GM23338 (cell line): ENCODE results near the gene DECR2. TPM values are rescaled to one million over a fixed set of nuclear protein-coding genes. Genes with fewer than 3 reads are reported as not detected.

Experiments
- ATAC-seq: fragments of 200-7000 bp; cut with Tn5 transposase; 3 replicates; pipeline ENCODE4 v1.9.1; 2020
- DNase-seq: peaks from one replicate; pipeline ENCODE4 v3.0.0-alpha.2; 2015; ENCODE audit warnings: low spot score
- H2AFZ ChIP-seq: fragments of 200-600 bp; sonication (generic); 2 replicates; pipeline ENCODE4 v1.8.0; 2016; ENCODE audit warnings: antibody characterized with exemption, mild to moderate bottlenecking, moderate library complexity
- H3F3A ChIP-seq: fragments of 200-600 bp; sonication (generic); replicated peaks from 2 replicates; pipeline ENCODE4 v1.8.0; 2017; ENCODE audit warnings: antibody characterized with exemption, mixed run types, low read depth
- H3K27ac ChIP-seq: fragments of 200-600 bp; sonication (generic); 2 replicates; pipeline ENCODE4 v1.6.1; 2016; ENCODE audit warnings: low read depth
- H3K27me3 ChIP-seq: fragments of 200-600 bp; sonication (generic); 2 replicates; pipeline ENCODE4 v1.8.0; 2016; ENCODE audit warnings: mild to moderate bottlenecking, mixed run types, moderate library complexity; ENCODE audit not compliant: insufficient read depth
- H3K36me3 ChIP-seq: fragments of 200-600 bp; sonication (generic); 2 replicates; pipeline ENCODE4 v1.8.0; 2016; ENCODE audit warnings: mild to moderate bottlenecking; ENCODE audit not compliant: insufficient read depth
- H3K4me1 ChIP-seq: fragments of 200-600 bp; sonication (generic); 2 replicates; pipeline ENCODE4 v1.8.0; 2016; ENCODE audit warnings: mild to moderate bottlenecking, moderate library complexity; ENCODE audit not compliant: insufficient read depth
- H3K4me2 ChIP-seq: fragments of 200-600 bp; sonication (generic); 2 replicates; pipeline ENCODE4 v1.7.1; 2017; ENCODE audit warnings: mixed run types
- H3K4me3 ChIP-seq: fragments of 200-600 bp; sonication (generic); 2 replicates; pipeline ENCODE4 v1.6.1; 2016; ENCODE audit warnings: mixed run types
- H3K79me2 ChIP-seq: fragments of 200-600 bp; sonication (generic); replicated peaks from 2 replicates; pipeline ENCODE4 v1.8.0; 2017; ENCODE audit warnings: mild to moderate bottlenecking; ENCODE audit not compliant: insufficient read depth
- H3K9me2 ChIP-seq: fragments of 200-600 bp; sonication (generic); 2 replicates; pipeline ENCODE4 v1.8.0; 2017; ENCODE audit not compliant: insufficient read depth
- H4K20me1 ChIP-seq: fragments of 200-600 bp; sonication (generic); replicated peaks from 2 replicates; pipeline ENCODE4 v1.8.0; 2017; ENCODE audit warnings: mild to moderate bottlenecking; ENCODE audit not compliant: insufficient read depth
- H3K27ac Mint-ChIP-seq: 2 replicates; pipeline ENCODE4 v1.8.0; 2020; ENCODE audit warnings: inconsistent platforms, mild to moderate bottlenecking, moderate library complexity, mixed read lengths
- H3K27me3 Mint-ChIP-seq: 3 replicates; pipeline ENCODE4 v1.8.0; 2022; ENCODE audit warnings: low read depth, mild to moderate bottlenecking, moderate library complexity, mixed read lengths, inconsistent platforms; ENCODE audit not compliant: insufficient read depth, poor library complexity
- H3K36me3 Mint-ChIP-seq: 3 replicates; pipeline ENCODE4 v1.8.0; 2021; ENCODE audit warnings: low read depth, mild to moderate bottlenecking, inconsistent platforms, moderate library complexity, mixed read lengths
- H3K4me1 Mint-ChIP-seq: 3 replicates; pipeline ENCODE4 v1.8.0; 2020; ENCODE audit warnings: mild to moderate bottlenecking, inconsistent platforms, mixed read lengths
- H3K4me3 Mint-ChIP-seq: 3 replicates; pipeline ENCODE4 v1.8.0; 2021; ENCODE audit warnings: moderate library complexity, mild to moderate bottlenecking, inconsistent platforms, mixed read lengths
- H3K9me3 Mint-ChIP-seq: 3 replicates; pipeline ENCODE4 v1.8.0; 2020; ENCODE audit warnings: moderate library complexity, mild to moderate bottlenecking, inconsistent platforms, mixed read lengths
- CREB1 ChIP-seq: fragments of 250-450 bp; sonication (Bioruptor Pico); IDR thresholded peaks from 2 replicates; pipeline ENCODE4 v1.5.0; 2020; ENCODE audit warnings: low read depth, mild to moderate bottlenecking, moderate library complexity
- EZH2 ChIP-seq: fragments of 200-600 bp; sonication (generic); IDR thresholded peaks from one replicate; pipeline ENCODE4 v1.8.0; 2017; ENCODE audit warnings: antibody characterized with exemption, mild to moderate bottlenecking, low read depth; ENCODE audit not compliant: unreplicated experiment
- EZH2phosphoT487 ChIP-seq: fragments of 200-600 bp; sonication (generic); IDR thresholded peaks from one replicate; pipeline ENCODE4 v1.8.1; 2018; ENCODE audit warnings: antibody characterized with exemption; ENCODE audit not compliant: unreplicated experiment
- JUNB ChIP-seq: IDR thresholded peaks from one replicate; pipeline ENCODE4 v1.6.1; 2016; ENCODE audit warnings: antibody characterized with exemption; ENCODE audit not compliant: unreplicated experiment
- NANOG ChIP-seq: IDR thresholded peaks from 2 replicates; pipeline ENCODE4 v1.6.1; 2016; ENCODE audit warnings: antibody characterized with exemption, borderline replicate concordance
- POLR2AphosphoS5 ChIP-seq: IDR thresholded peaks from 2 replicates; pipeline ENCODE4 v1.6.1; 2016; ENCODE audit warnings: antibody characterized with exemption, low read depth
- STAT1 ChIP-seq: IDR thresholded peaks from one replicate; pipeline ENCODE4 v1.6.1; 2016; ENCODE audit warnings: antibody characterized with exemption; ENCODE audit not compliant: unreplicated experiment
- ZNF331 ChIP-seq: fragments of 250-450 bp; sonication (Bioruptor Pico); IDR thresholded peaks from 2 replicates; pipeline ENCODE4 v1.5.0; 2020; ENCODE audit warnings: low read depth, mild to moderate bottlenecking, moderate library complexity
- polyA plus RNA-seq: library from polyadenylated mRNA; unstranded; fragments of >200 nt; fragmentation: Nextera tagmentation; extraction: Ambion mirVana; gene quantifications from 2 replicates; pipeline ENCODE4 v1.2.1, GENCODE V29; 2016
- total RNA-seq: library from RNA; depleted of rRNA; stranded (reverse); fragments of >200 nt; shearing (Covaris generic); gene quantifications from 2 replicates; pipeline ENCODE4 v1.2.3, GENCODE V29; 2014
- TF ChIP-seq, protein P1 (sequence below): IDR thresholded peaks from 2 replicates; pipeline ENCODE4 v1.6.1; 2016; ENCODE audit warnings: antibody characterized with exemption
- TF ChIP-seq, protein P2 (sequence below): fragments of 250-450 bp; sonication (Bioruptor Pico); IDR thresholded peaks from 2 replicates; pipeline ENCODE4 v1.5.0; 2020; ENCODE audit warnings: mild to moderate bottlenecking, moderate library complexity
- TF ChIP-seq, protein P3 (sequence below), 2 experiments: fragments of 200-600 bp in 1 of 2; sonication (generic) in 1 of 2; conservative IDR thresholded peaks; 2 replicates each; pipeline versions ENCODE4 v1.5.1 to v1.6.1; 2016 to 2017; ENCODE audit warnings: antibody characterized with exemption in 2 of 2, low read depth in 2 of 2, mild to moderate bottlenecking in 2 of 2, moderate library complexity in 1 of 2

DECR2 gene
- total and polyA plus RNA-seq, 2 experiments from 2014 or later, result 20.3 to 26.9 TPM

DNA sequence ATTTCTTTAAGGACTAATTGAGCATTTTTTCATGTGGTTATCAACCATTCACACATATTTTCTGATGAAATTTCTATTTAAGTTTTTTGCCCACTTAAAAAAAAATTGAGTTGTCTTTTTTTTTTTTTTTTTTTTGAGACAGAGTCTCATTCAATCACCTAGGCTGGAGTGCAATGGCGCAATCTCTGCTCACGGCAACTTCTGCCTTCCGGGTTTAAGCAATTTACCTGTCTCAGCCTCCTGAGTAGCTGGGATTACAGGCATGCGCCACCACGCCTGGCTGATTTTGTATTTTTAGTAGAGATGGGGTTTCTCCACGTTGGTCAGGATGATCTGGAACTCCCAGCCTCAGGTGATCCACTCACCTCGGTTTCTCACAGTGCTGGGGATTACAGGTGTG is 58.1 kb downstream of the DECR2 start:
- Mint-ChIP-seq H3K4me1 (peaks cover 24% of the 10 kb centered on the region), H3K4me3 (no peak overlapping the region), H3K9me3 (no peaks in the 10 kb centered on the region; the same call in 2 of the 3 replicates), H3K27ac (no peak overlapping the region), H3K27me3 (peaks cover 19% of the 10 kb centered on the region), H3K36me3 (peaks cover 15% of the 10 kb centered on the region)
- ATAC-seq, result no peak
- H3K4me1 ChIP-seq, result no peaks in the 10 kb centered on the region; the same call in 1 of the 2 replicates
- 0 out of 2 replicates have a peak, but pooled peaks cover 13% of the 10 kb centered on the region for H3F3A ChIP-seq
- TF ChIP-seq, protein P1, sequence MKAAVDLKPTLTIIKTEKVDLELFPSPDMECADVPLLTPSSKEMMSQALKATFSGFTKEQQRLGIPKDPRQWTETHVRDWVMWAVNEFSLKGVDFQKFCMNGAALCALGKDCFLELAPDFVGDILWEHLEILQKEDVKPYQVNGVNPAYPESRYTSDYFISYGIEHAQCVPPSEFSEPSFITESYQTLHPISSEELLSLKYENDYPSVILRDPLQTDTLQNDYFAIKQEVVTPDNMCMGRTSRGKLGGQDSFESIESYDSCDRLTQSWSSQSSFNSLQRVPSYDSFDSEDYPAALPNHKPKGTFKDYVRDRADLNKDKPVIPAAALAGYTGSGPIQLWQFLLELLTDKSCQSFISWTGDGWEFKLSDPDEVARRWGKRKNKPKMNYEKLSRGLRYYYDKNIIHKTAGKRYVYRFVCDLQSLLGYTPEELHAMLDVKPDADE, result no peak
- peaks cover 3% of the 10 kb centered on the region; the same call in 1 of the 2 replicates for H4K20me1 ChIP-seq
- H3K27me3 ChIP-seq, result no peaks in the 10 kb centered on the region
- H3K4me2 ChIP-seq, result no peak overlapping the region
- no peak overlapping the region for H2AFZ ChIP-seq
- H3K79me2 ChIP-seq, result no peaks in the 10 kb centered on the region; the same call in 1 of the 2 replicates
- no peak overlapping the region for H3K4me3 ChIP-seq
- H3K9me2 ChIP-seq, result no peaks in the 10 kb centered on the region
- no peak overlapping the region for H3K27ac ChIP-seq
- DNase-seq, result no peak
- no peaks in the 10 kb centered on the region for H3K36me3 ChIP-seq

DNA sequence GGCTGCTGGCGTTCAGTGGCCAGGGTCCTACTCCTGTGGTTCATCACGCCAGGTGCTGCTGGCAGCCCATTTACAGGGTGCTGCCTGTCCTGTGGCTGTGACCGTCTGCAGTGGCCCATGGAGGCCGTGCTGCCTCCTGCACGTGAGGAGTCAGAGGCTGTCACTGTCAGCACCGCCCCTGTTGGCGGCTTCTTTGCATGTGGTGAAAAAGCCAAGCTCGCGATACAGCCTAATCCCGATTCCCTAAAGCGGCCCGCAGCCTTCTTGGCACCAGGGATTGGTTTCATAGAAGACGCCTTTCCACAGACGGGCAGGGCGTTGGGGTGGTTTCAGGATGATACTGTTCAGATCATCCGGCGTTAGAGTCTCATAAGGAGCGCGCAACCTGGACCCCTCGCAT is 59.1 kb downstream of the DECR2 start:
- H3K4me3 Mint-ChIP-seq, result no peak overlapping the region
- Histone ChIP-seq H3K9me2 (no peaks in the 10 kb centered on the region), H3K36me3 (no peaks in the 10 kb centered on the region), H3F3A (0 out of 2 replicates have a peak, but pooled peaks cover 13% of the 10 kb centered on the region), H2AFZ (no peak overlapping the region), H3K27me3 (no peaks in the 10 kb centered on the region), H3K27ac (0 out of 2 replicates have a peak overlapping the region, but pooled peaks have one; percentile 26), H3K4me2 (no peak overlapping the region), H3K4me3 (no peak overlapping the region), H4K20me1 (peaks cover 1% of the 10 kb centered on the region; the same call in 1 of the 2 replicates), H3K4me1 (no peaks in the 10 kb centered on the region; the same call in 1 of the 2 replicates), H3K79me2 (no peaks in the 10 kb centered on the region; the same call in 1 of the 2 replicates)
- DNase-seq, result no peak
- peaks cover 15% of the 10 kb centered on the region for H3K36me3 Mint-ChIP-seq
- H3K27me3 Mint-ChIP-seq, result peaks cover 16% of the 10 kb centered on the region
- no peaks in the 10 kb centered on the region; the same call in 2 of the 3 replicates for H3K9me3 Mint-ChIP-seq
- H3K4me1 Mint-ChIP-seq, result peaks cover 24% of the 10 kb centered on the region
- ATAC-seq, result peak; percentile 11; the same call in 2 of the 3 replicates
- no peak overlapping the region; the same call in 1 of the 2 replicates for H3K27ac Mint-ChIP-seq
- TF ChIP-seq EZH2phosphoT487 (no peak), EZH2 (no peak), NANOG (no peak), JUNB (no peak), ZNF331 (no peak), CREB1 (CRISPR knock-in tag) (no peak), POLR2AphosphoS5 (no peak), STAT1 (no peak)
- TF ChIP-seq, protein P2, sequence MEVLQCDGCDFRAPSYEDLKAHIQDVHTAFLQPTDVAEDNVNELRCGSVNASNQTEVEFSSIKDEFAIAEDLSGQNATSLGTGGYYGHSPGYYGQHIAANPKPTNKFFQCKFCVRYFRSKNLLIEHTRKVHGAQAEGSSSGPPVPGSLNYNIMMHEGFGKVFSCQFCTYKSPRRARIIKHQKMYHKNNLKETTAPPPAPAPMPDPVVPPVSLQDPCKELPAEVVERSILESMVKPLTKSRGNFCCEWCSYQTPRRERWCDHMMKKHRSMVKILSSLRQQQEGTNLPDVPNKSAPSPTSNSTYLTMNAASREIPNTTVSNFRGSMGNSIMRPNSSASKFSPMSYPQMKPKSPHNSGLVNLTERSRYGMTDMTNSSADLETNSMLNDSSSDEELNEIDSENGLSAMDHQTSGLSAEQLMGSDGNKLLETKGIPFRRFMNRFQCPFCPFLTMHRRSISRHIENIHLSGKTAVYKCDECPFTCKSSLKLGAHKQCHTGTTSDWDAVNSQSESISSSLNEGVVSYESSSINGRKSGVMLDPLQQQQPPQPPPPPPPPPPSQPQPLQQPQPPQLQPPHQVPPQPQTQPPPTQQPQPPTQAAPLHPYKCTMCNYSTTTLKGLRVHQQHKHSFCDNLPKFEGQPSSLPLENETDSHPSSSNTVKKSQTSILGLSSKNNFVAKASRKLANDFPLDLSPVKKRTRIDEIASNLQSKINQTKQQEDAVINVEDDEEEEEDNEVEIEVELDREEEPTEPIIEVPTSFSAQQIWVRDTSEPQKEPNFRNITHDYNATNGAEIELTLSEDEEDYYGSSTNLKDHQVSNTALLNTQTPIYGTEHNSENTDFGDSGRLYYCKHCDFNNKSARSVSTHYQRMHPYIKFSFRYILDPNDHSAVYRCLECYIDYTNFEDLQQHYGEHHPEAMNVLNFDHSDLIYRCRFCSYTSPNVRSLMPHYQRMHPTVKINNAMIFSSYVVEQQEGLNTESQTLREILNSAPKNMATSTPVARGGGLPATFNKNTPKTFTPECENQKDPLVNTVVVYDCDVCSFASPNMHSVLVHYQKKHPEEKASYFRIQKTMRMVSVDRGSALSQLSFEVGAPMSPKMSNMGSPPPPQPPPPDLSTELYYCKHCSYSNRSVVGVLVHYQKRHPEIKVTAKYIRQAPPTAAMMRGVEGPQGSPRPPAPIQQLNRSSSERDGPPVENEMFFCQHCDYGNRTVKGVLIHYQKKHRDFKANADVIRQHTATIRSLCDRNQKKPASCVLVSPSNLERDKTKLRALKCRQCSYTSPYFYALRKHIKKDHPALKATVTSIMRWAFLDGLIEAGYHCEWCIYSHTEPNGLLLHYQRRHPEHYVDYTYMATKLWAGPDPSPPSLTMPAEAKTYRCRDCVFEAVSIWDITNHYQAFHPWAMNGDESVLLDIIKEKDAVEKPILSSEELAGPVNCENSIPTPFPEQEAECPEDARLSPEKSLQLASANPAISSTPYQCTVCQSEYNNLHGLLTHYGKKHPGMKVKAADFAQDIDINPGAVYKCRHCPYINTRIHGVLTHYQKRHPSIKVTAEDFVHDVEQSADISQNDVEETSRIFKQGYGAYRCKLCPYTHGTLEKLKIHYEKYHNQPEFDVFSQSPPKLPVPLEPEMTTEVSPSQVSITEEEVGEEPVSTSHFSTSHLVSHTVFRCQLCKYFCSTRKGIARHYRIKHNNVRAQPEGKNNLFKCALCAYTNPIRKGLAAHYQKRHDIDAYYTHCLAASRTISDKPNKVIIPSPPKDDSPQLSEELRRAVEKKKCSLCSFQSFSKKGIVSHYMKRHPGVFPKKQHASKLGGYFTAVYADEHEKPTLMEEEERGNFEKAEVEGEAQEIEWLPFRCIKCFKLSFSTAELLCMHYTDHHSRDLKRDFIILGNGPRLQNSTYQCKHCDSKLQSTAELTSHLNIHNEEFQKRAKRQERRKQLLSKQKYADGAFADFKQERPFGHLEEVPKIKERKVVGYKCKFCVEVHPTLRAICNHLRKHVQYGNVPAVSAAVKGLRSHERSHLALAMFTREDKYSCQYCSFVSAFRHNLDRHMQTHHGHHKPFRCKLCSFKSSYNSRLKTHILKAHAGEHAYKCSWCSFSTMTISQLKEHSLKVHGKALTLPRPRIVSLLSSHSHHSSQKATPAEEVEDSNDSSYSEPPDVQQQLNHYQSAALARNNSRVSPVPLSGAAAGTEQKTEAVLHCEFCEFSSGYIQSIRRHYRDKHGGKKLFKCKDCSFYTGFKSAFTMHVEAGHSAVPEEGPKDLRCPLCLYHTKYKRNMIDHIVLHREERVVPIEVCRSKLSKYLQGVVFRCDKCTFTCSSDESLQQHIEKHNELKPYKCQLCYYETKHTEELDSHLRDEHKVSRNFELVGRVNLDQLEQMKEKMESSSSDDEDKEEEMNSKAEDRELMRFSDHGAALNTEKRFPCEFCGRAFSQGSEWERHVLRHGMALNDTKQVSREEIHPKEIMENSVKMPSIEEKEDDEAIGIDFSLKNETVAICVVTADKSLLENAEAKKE, result no peak
- TF ChIP-seq, protein P3, sequence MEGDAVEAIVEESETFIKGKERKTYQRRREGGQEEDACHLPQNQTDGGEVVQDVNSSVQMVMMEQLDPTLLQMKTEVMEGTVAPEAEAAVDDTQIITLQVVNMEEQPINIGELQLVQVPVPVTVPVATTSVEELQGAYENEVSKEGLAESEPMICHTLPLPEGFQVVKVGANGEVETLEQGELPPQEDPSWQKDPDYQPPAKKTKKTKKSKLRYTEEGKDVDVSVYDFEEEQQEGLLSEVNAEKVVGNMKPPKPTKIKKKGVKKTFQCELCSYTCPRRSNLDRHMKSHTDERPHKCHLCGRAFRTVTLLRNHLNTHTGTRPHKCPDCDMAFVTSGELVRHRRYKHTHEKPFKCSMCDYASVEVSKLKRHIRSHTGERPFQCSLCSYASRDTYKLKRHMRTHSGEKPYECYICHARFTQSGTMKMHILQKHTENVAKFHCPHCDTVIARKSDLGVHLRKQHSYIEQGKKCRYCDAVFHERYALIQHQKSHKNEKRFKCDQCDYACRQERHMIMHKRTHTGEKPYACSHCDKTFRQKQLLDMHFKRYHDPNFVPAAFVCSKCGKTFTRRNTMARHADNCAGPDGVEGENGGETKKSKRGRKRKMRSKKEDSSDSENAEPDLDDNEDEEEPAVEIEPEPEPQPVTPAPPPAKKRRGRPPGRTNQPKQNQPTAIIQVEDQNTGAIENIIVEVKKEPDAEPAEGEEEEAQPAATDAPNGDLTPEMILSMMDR (conservative IDR thresholded peaks at IDR 0.05; ENCODE audit: low read depth in 2 of 2), result no peak
